ENCODE data around the gene SAPCD2. TPM values are rescaled to one million over a fixed set of nuclear protein-coding genes. Genes with fewer than 3 reads are reported as not detected.

SAPCD2 gene
- total RNA-seq, 4 donors from 2014 or later = 0.13 to 1.3 (median 0.19) TPM

- ATAC-seq = no peak
- Histone ChIP-seq H3K27ac (no peak overlapping the region), H3K4me3 (no peak overlapping the region), H3K4me1 (no peaks in the 10 kb centered on the region), H3K27me3 (no peaks in the 10 kb centered on the region), H3K9me3 (no peaks in the 10 kb centered on the region), H3K36me3 (peaks cover 0 to 100% of the 10 kb centered on the region in 2 donors)
- 96% methylated on average over 4 of the region's 20 CpGs; no CpG with 5 or more reads in 1 of the 2 donors for WGBS, 2 donors (ENCODE audit: low coverage in 1 of 2)
- TF ChIP-seq POLR2AphosphoS5 (IDR thresholded peaks at IDR 0.05) (no peak), POLR2A (IDR thresholded peaks at IDR 0.05) (no peak), EP300 (IDR thresholded peaks at IDR 0.05) (no peak)
- TF ChIP-seq, protein P1, sequence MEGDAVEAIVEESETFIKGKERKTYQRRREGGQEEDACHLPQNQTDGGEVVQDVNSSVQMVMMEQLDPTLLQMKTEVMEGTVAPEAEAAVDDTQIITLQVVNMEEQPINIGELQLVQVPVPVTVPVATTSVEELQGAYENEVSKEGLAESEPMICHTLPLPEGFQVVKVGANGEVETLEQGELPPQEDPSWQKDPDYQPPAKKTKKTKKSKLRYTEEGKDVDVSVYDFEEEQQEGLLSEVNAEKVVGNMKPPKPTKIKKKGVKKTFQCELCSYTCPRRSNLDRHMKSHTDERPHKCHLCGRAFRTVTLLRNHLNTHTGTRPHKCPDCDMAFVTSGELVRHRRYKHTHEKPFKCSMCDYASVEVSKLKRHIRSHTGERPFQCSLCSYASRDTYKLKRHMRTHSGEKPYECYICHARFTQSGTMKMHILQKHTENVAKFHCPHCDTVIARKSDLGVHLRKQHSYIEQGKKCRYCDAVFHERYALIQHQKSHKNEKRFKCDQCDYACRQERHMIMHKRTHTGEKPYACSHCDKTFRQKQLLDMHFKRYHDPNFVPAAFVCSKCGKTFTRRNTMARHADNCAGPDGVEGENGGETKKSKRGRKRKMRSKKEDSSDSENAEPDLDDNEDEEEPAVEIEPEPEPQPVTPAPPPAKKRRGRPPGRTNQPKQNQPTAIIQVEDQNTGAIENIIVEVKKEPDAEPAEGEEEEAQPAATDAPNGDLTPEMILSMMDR (IDR thresholded peaks at IDR 0.05) = no peak
Measured at GRCh38 chr9:137097761-137098462, 27.6 kb upstream of the SAPCD2 start.

GRCh38 chr9:137096785-137097546, 26.6 kb upstream of the SAPCD2 start:
- Histone ChIP-seq H3K36me3 (peaks cover 0 to 100% of the 10 kb centered on the region in 2 donors), H3K4me1 (no peaks in the 10 kb centered on the region), H3K9me3 (no peaks in the 10 kb centered on the region), H3K4me3 (no peak overlapping the region), H3K27ac (no peak overlapping the region), H3K27me3 (no peaks in the 10 kb centered on the region)
- TF ChIP-seq POLR2A (IDR thresholded peaks at IDR 0.05) (no peak), EP300 (IDR thresholded peaks at IDR 0.05) (no peak), POLR2AphosphoS5 (IDR thresholded peaks at IDR 0.05) (no peak)
- TF ChIP-seq, protein P1 (IDR thresholded peaks at IDR 0.05) = no peak
- ATAC-seq = no peak
- WGBS, 2 donors (ENCODE audit: low coverage in 1 of 2) = 93% methylated on average over 18 of the region's 31 CpGs; no CpG with 5 or more reads in 1 of the 2 donors

- no peak for ATAC-seq
- Histone ChIP-seq H3K36me3 (peaks cover 0 to 100% of the 10 kb centered on the region in 2 donors), H3K4me1 (no peaks in the 10 kb centered on the region), H3K27ac (no peak overlapping the region), H3K9me3 (no peaks in the 10 kb centered on the region), H3K27me3 (no peaks in the 10 kb centered on the region), H3K4me3 (no peak overlapping the region)
- WGBS, 2 donors (ENCODE audit: low coverage in 1 of 2) = 75 to 95% methylated on average over 9 to 11 of the region's 30 CpGs
- TF ChIP-seq EP300 (IDR thresholded peaks at IDR 0.05) (no peak), POLR2A (IDR thresholded peaks at IDR 0.05) (no peak), POLR2AphosphoS5 (IDR thresholded peaks at IDR 0.05) (no peak)
- TF ChIP-seq, protein P1 (IDR thresholded peaks at IDR 0.05) = no peak
Measured at GRCh38 chr9:137095664-137096517, 25.5 kb upstream of the SAPCD2 start.

DNA sequence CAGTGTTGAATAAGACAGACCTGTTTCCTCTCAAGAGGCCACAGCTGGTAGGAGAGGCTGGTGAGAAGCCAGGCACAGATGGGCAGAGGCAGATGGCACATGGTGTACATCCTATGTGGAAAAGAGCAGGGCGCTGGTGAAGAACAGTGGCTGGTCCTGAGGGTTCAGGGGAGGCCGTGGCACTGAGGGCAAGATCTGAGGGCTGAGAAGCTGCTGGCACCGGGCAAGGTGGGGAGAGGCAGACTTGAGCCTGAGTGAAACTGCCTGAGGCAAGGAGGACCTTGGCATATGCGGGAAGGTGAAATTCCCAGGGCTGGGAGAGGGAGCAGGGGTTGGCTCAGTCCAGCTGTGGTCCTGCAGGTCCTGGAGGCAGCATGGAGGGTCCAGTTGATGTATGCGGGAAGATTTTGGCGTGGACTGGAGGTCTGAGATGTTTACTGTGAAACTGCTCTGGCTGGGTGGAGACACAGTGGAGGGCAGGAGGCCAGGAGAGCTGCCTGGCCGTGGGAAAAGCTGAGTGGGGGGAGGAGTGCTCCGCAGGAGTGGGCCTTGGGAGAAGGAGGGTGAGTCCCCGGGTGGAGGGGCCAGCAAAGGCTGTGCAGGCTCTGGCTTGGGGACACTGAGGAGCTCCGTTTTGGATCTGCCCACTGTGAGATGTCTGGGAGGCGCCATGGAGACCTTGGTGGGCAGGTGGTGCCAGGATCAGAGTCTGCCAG, 19.0 kb upstream of the SAPCD2 start:
- peaks cover 0 to 47% (median 14%) of the 10 kb centered on the region in 3 donors for H3K4me1 ChIP-seq
- WGBS, 2 donors (ENCODE audit: low coverage in 1 of 2) = 50 to 73% methylated on average over 1 to 9 of the region's 11 CpGs
- H3K9me3 ChIP-seq = no peaks in the 10 kb centered on the region
- TF ChIP-seq POLR2A (IDR thresholded peaks at IDR 0.05) (no peak), POLR2AphosphoS5 (IDR thresholded peaks at IDR 0.05) (no peak), EP300 (IDR thresholded peaks at IDR 0.05) (no peak)
- TF ChIP-seq, protein P1 (IDR thresholded peaks at IDR 0.05) = no peak
- peaks cover 0 to 55% of the 10 kb centered on the region in 2 donors for H3K36me3 ChIP-seq
- no peak overlapping the region for H3K4me3 ChIP-seq
- ATAC-seq = no peak
- no peak overlapping the region for H3K27ac ChIP-seq
- H3K27me3 ChIP-seq = no peaks in the 10 kb centered on the region
